ENCODE measurements around the gene SLC16A8. TPM values are rescaled to one million over a fixed set of nuclear protein-coding genes. Genes with fewer than 3 reads are reported as not detected.

The SLC16A8 gene
- total RNA-seq, 3 donors from 2014 or later (not counting 1 experiment from before 2014, with no cell fraction given), result 1.0 TPM; not detected in 2

GRCh38 chr22:38029901-38030300, 54.1 kb downstream of the SLC16A8 start:
- Histone ChIP-seq H3K36me3 (ENCODE audit: control insufficient read depth, insufficient read depth, low read length) (no peaks in the 10 kb centered on the region), H3K4me1 (ENCODE audit: control insufficient read depth, insufficient read depth, low read length) (peaks cover 37% of the 10 kb centered on the region), H3K9me3 (ENCODE audit: control insufficient read depth, insufficient read depth, low read length) (no peaks in the 10 kb centered on the region), H3K27ac (ENCODE audit: low read length) (no peak overlapping the region), H3K27me3 (ENCODE audit: control insufficient read depth, insufficient read depth, low read length) (no peaks in the 10 kb centered on the region), H3K4me3 (ENCODE audit: low read length) (no peak overlapping the region)
- H3K36me3 Mint-ChIP-seq, result no peaks in the 10 kb centered on the region
- DNase-seq (no peak), ATAC-seq (no peak)
- WGBS (ENCODE audit: insufficient coverage), result 85% methylated on average over 5 of the region's 5 CpGs
- peaks cover 0 to 2% of the 10 kb centered on the region in 2 donors for H3K27me3 Mint-ChIP-seq (ENCODE audit: low read depth in 2 of 2)
- intact Hi-C loops (cut with micrococcal nuclease), result no loop called here
- H3K4me1 Mint-ChIP-seq, result peaks cover 11 to 29% of the 10 kb centered on the region in 2 donors
- no peak overlapping the region for H3K4me3 Mint-ChIP-seq
- no peaks in the 10 kb centered on the region for H3K9me3 Mint-ChIP-seq
- TF ChIP-seq CTCF (IDR thresholded peaks at IDR 0.05), result no peak
- no peak overlapping the region for H3K27ac Mint-ChIP-seq

GRCh38 chr22:38029370-38029769, 54.6 kb downstream of the SLC16A8 start:
- no peaks in the 10 kb centered on the region for H3K9me3 Mint-ChIP-seq
- intact Hi-C loops (cut with micrococcal nuclease), result no loop called here
- Histone ChIP-seq H3K4me3 (ENCODE audit: low read length) (no peak overlapping the region), H3K9me3 (ENCODE audit: control insufficient read depth, insufficient read depth, low read length) (no peaks in the 10 kb centered on the region), H3K4me1 (ENCODE audit: control insufficient read depth, insufficient read depth, low read length) (peaks cover 32% of the 10 kb centered on the region), H3K36me3 (ENCODE audit: control insufficient read depth, insufficient read depth, low read length) (no peaks in the 10 kb centered on the region), H3K27ac (ENCODE audit: low read length) (no peak overlapping the region), H3K27me3 (ENCODE audit: control insufficient read depth, insufficient read depth, low read length) (no peaks in the 10 kb centered on the region)
- DNase-seq (no peak), ATAC-seq (no peak)
- TF ChIP-seq CTCF (IDR thresholded peaks at IDR 0.05), result no peak
- H3K4me3 Mint-ChIP-seq, result no peak overlapping the region
- no peak overlapping the region for H3K27ac Mint-ChIP-seq
- peaks cover 0 to 2% of the 10 kb centered on the region in 2 donors for H3K27me3 Mint-ChIP-seq (ENCODE audit: low read depth in 2 of 2)
- H3K36me3 Mint-ChIP-seq, result no peaks in the 10 kb centered on the region
- H3K4me1 Mint-ChIP-seq, result peaks cover 11 to 29% of the 10 kb centered on the region in 2 donors

DNA sequence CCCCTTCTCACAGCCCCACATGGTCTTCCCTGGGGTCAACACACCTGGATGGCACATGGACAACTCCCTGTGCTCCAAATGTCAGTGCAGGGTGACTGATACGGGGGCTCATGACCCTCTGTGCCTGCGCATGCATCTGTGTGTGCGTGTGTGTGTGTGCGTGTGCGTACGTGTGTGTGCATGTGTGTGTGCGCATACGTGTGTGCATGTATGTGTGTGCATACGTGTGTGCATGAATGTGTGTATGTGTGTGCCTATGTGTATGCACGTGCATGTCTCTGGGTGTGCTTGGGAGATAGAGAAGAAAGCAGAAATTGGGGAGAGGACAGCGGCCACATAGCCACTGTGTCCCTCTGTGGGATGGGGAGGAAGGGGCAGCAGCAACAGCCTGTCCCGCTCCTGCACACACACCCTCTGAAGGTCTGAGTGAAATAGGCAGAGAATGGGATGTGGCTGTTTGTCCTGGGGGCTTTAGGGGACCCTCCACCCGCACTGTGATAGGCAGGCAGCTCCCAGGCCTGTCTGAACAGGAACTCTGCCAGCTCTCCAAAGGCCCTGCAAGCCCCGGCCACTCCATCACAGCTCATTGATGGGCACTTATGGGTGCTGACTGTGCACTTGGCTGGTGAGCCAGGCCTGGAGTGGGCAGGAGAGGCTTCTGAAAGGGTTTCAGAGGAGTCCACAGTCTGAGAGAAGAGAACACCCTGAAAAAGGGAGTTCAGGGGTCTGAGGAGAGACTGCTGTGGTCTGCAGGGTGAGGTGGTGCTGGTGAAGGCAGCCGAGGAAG, 55.4 kb downstream of the SLC16A8 start:
- Mint-ChIP-seq H3K4me1 (peaks cover 11 to 24% of the 10 kb centered on the region in 2 donors), H3K9me3 (no peaks in the 10 kb centered on the region), H3K4me3 (no peak overlapping the region), H3K27ac (no peak overlapping the region), H3K36me3 (no peaks in the 10 kb centered on the region), H3K27me3 (ENCODE audit: low read depth in 2 of 2) (peaks cover 0 to 2% of the 10 kb centered on the region in 2 donors)
- Histone ChIP-seq H3K27ac (ENCODE audit: low read length) (no peak overlapping the region), H3K4me3 (ENCODE audit: low read length) (no peak overlapping the region), H3K4me1 (ENCODE audit: control insufficient read depth, insufficient read depth, low read length) (peaks cover 29% of the 10 kb centered on the region), H3K9me3 (ENCODE audit: control insufficient read depth, insufficient read depth, low read length) (no peaks in the 10 kb centered on the region), H3K27me3 (ENCODE audit: control insufficient read depth, insufficient read depth, low read length) (no peaks in the 10 kb centered on the region), H3K36me3 (ENCODE audit: control insufficient read depth, insufficient read depth, low read length) (no peaks in the 10 kb centered on the region)
- WGBS (ENCODE audit: insufficient coverage), result 94% methylated on average over 15 of the region's 15 CpGs
- intact Hi-C loops (cut with micrococcal nuclease), result no loop called here
- TF ChIP-seq CTCF (IDR thresholded peaks at IDR 0.05), result no peak
- ATAC-seq (no peak), DNase-seq (no peak)

Other genes with a start within 250 kb of the SLC16A8 start
- 10 to 100 TPM; 23.0 to 28.7 (median 26.4) TPM for gene ANKRD54, start 239.8 kb downstream of the SLC16A8 start, total RNA-seq
- gene EIF3L, start 234.8 kb downstream of the SLC16A8 start, total RNA-seq, result 100 to 1,000 TPM; 276 to 295 (median 291) TPM
- 10 to 100 TPM; 24.6 to 34.3 (median 32.4) TPM for gene MICALL1, start 177.9 kb downstream of the SLC16A8 start, total RNA-seq
- gene C22orf23, start 130.6 kb downstream of the SLC16A8 start, total RNA-seq, result not detected
- 10 to 100 TPM; 38.7 to 40.6 (median 38.8) TPM for gene POLR2F, start 130.5 kb downstream of the SLC16A8 start, total RNA-seq
- not detected for gene SOX10, start 99.6 kb downstream of the SLC16A8 start, total RNA-seq
- 10 to 100 TPM; 28.4 to 30.9 (median 29.9) TPM for gene PICK1, start 26.8 kb downstream of the SLC16A8 start, total RNA-seq
- 1 to 10 TPM in 2 of 3 donors, under 1 TPM in 1; 0.99 to 1.9 (median 1.2) TPM for gene BAIAP2L2, start 26.5 kb upstream of the SLC16A8 start, total RNA-seq
- gene PLA2G6, start 97.6 kb upstream of the SLC16A8 start, total RNA-seq, result 100 to 1,000 TPM; 137 to 167 (median 145) TPM
- gene MAFF, start 117.8 kb upstream of the SLC16A8 start, total RNA-seq, result 100 to 1,000 TPM; 168 to 215 (median 187) TPM
- gene TMEM184B, start 188.8 kb upstream of the SLC16A8 start, total RNA-seq, result 10 to 100 TPM; 58.1 to 72.5 (median 68.6) TPM
- gene CSNK1E, start 233.2 kb upstream of the SLC16A8 start, total RNA-seq, result 100 to 1,000 TPM; 126 to 178 (median 149) TPM